ENCODE data around the gene TEDC2. TPM values are rescaled to one million over a fixed set of nuclear protein-coding genes. Genes with fewer than 3 reads are reported as not detected.

The TEDC2 gene
- total and polyA plus RNA-seq, 2 donors: 1.8 to 11.0 TPM

DNA sequence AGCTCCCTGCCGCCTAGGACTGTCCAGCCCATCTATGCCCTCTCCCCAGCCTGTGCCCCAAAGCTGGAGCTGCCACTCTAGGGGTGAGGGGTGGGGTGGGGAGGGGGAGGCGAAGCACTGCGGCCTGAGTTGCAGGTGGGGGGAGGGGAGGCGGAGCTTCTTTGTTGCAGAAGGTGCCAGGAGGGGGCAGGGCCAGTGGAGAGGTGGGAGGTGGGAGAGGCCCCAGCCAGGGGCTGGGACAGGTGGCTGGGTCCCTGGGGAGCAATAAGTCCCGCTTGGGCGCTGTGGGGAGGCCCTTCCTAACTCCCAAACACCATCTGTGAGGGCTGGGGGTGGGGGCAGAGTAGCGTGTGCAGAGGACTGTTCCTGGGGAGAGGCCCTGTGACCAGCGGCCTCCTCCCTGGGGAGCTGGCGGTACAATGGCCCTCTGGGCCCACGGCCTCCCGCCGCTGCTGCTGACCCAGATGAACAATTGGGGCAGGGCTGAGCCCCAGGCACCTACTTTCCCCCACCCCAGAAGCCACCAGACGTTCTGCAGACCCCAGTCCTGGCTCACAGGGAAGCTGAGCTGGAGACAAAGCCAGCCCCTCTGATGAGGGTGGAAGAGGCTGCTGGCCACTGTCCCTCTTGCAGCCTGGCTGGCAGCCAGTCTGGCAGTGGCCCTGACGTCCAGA is 9.0 kb downstream of the TEDC2 start:
- Histone ChIP-seq H3K27me3 (ENCODE audit: control insufficient read depth in 2 of 2, insufficient read depth in 1 of 2, low read length in 1 of 2) (peaks cover 69 to 71% of the 10 kb centered on the region in 2 donors), H3K27ac (ENCODE audit: low read depth in 1 of 2, low read length in 1 of 2) (peak overlapping the region in 1 of 2 donors; percentile 64), H3K9me3 (ENCODE audit: control insufficient read depth in 2 of 2, insufficient read depth in 1 of 2, low read length in 1 of 2) (no peaks in the 10 kb centered on the region), H3K4me1 (ENCODE audit: control insufficient read depth in 2 of 2, insufficient read depth in 2 of 2, low read length in 2 of 2) (peaks cover 18 to 48% of the 10 kb centered on the region in 2 donors), H3K36me3 (ENCODE audit: control insufficient read depth in 2 of 2, insufficient read depth in 2 of 2, low read length in 1 of 2) (no peaks in the 10 kb centered on the region), H3K4me3 (ENCODE audit: low read length in 2 of 2) (no peak overlapping the region)
- peak in 1 of 9 donors; percentile 31 for DNase-seq (ENCODE audit: low read depth in 6 of 9, low spot score in 9 of 9)
- 22% methylated on average over 14 of the region's 14 CpGs for WGBS

GRCh38 chr16:2469399-2470233 is 9.7 kb downstream of the TEDC2 start:
- peak overlapping the region in 1 of 2 donors; percentile 64 for H3K27ac ChIP-seq (ENCODE audit: low read depth in 1 of 2, low read length in 1 of 2)
- H3K4me1 ChIP-seq (ENCODE audit: control insufficient read depth in 2 of 2, insufficient read depth in 2 of 2, low read length in 2 of 2): peaks cover 18 to 53% of the 10 kb centered on the region in 2 donors
- peaks cover 74 to 78% of the 10 kb centered on the region in 2 donors for H3K27me3 ChIP-seq (ENCODE audit: control insufficient read depth in 2 of 2, insufficient read depth in 1 of 2, low read length in 1 of 2)
- WGBS: 71% methylated on average over 16 of the region's 16 CpGs
- no peak overlapping the region for H3K4me3 ChIP-seq (ENCODE audit: low read length in 2 of 2)
- no peak for DNase-seq (ENCODE audit: low read depth in 6 of 9, low spot score in 9 of 9)
- no peaks in the 10 kb centered on the region for H3K36me3 ChIP-seq (ENCODE audit: control insufficient read depth in 2 of 2, insufficient read depth in 2 of 2, low read length in 1 of 2)
- H3K9me3 ChIP-seq (ENCODE audit: control insufficient read depth in 2 of 2, insufficient read depth in 1 of 2, low read length in 1 of 2): no peaks in the 10 kb centered on the region

DNA sequence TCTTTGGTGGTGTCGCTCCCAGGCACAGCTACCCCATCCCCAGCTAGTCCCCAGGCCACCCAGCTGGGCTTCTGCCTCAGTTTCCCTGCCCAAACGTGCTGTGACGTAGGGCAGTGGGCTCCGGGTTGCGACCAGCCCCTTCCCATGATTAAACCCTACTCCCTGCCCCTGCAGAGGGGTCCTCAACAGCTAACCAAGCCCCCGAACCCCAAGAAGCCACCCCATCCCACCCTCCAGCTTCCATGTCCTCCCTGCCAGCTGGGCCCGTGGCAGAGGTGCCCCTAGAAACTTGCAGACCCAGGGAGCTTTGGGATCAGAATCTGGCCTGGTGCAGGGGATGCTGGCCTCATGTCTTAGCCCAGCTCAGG is 10.3 kb downstream of the TEDC2 start:
- no peak for DNase-seq (ENCODE audit: low read depth in 6 of 9, low spot score in 9 of 9)
- Histone ChIP-seq H3K36me3 (ENCODE audit: control insufficient read depth in 2 of 2, insufficient read depth in 2 of 2, low read length in 1 of 2) (no peaks in the 10 kb centered on the region), H3K4me3 (ENCODE audit: low read length in 2 of 2) (no peak overlapping the region), H3K9me3 (ENCODE audit: control insufficient read depth in 2 of 2, insufficient read depth in 1 of 2, low read length in 1 of 2) (no peaks in the 10 kb centered on the region), H3K4me1 (ENCODE audit: control insufficient read depth in 2 of 2, insufficient read depth in 2 of 2, low read length in 2 of 2) (peaks cover 18 to 54% of the 10 kb centered on the region in 2 donors), H3K27ac (ENCODE audit: low read depth in 1 of 2, low read length in 1 of 2) (no peak overlapping the region), H3K27me3 (ENCODE audit: control insufficient read depth in 2 of 2, insufficient read depth in 1 of 2, low read length in 1 of 2) (peaks cover 76 to 80% of the 10 kb centered on the region in 2 donors)
- 89% methylated on average over 7 of the region's 7 CpGs for WGBS

DNA sequence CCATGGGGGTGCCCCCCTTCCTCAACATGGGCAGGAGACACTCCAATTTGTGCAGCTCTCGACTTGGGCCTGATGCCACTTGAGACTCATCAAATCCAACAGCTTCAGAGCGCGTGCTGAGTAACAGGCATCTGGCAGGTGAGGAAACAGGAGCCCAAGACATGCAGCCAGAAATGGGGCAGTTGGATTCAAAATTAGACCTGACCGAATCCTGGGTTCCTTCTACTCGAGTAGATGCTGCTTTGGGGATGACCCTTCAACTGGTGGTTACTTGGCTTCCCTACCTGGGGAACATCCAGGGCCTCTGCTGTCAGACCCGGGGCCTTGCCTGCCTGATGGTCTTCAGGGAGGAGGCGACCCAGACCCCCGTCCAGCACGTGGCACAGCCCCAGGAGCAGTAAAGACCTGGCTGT is 10.7 kb downstream of the TEDC2 start:
- H3K9me3 ChIP-seq (ENCODE audit: control insufficient read depth in 2 of 2, insufficient read depth in 1 of 2, low read length in 1 of 2): no peaks in the 10 kb centered on the region
- H3K27ac ChIP-seq (ENCODE audit: low read depth in 1 of 2, low read length in 1 of 2): peak overlapping the region in 1 of 2 donors; percentile 8
- 54% methylated on average over 9 of the region's 9 CpGs for WGBS
- H3K4me3 ChIP-seq (ENCODE audit: low read length in 2 of 2): peak overlapping the region in 1 of 2 donors; percentile 19
- DNase-seq (ENCODE audit: low read depth in 6 of 9, low spot score in 9 of 9): peak in 1 of 9 donors; percentile 24
- H3K4me1 ChIP-seq (ENCODE audit: control insufficient read depth in 2 of 2, insufficient read depth in 2 of 2, low read length in 2 of 2): peaks cover 19 to 56% of the 10 kb centered on the region in 2 donors
- no peaks in the 10 kb centered on the region for H3K36me3 ChIP-seq (ENCODE audit: control insufficient read depth in 2 of 2, insufficient read depth in 2 of 2, low read length in 1 of 2)
- peaks cover 80 to 82% of the 10 kb centered on the region in 2 donors for H3K27me3 ChIP-seq (ENCODE audit: control insufficient read depth in 2 of 2, insufficient read depth in 1 of 2, low read length in 1 of 2)

- 2% methylated on average over 59 of the region's 59 CpGs for WGBS
- H3K36me3 ChIP-seq (ENCODE audit: control insufficient read depth in 2 of 2, insufficient read depth in 2 of 2, low read length in 1 of 2): no peaks in the 10 kb centered on the region
- H3K4me1 ChIP-seq (ENCODE audit: control insufficient read depth in 2 of 2, insufficient read depth in 2 of 2, low read length in 2 of 2): peaks cover 23 to 61% of the 10 kb centered on the region in 2 donors
- DNase-seq (ENCODE audit: low read depth in 6 of 9, low spot score in 9 of 9): peak in 1 of 9 donors; percentile 26
- H3K27ac ChIP-seq (ENCODE audit: low read depth in 1 of 2, low read length in 1 of 2): peak within 1 kb of the TSS in 1 of 2 donors; percentile 8
- H3K9me3 ChIP-seq (ENCODE audit: control insufficient read depth in 2 of 2, insufficient read depth in 1 of 2, low read length in 1 of 2): no peaks in the 10 kb centered on the region
- peaks cover 85 to 87% of the 10 kb centered on the region in 2 donors for H3K27me3 ChIP-seq (ENCODE audit: control insufficient read depth in 2 of 2, insufficient read depth in 1 of 2, low read length in 1 of 2)
- peak within 1 kb of the TSS in 1 of 2 donors; percentile 19 for H3K4me3 ChIP-seq (ENCODE audit: low read length in 2 of 2)
These were observed 11.2 kb downstream of the TEDC2 start, which contains the start of gene NTN3 for GRCh38 chr16:2471016-2471652. TSS of gene NTN3 (plus strand) at chr16:2471297. CDS start at chr16:2471702, 405 bp downstream.

GRCh38 chr16:2471653-2472487 is 12.0 kb downstream of the TEDC2 start:
- WGBS: 36% methylated on average over 61 of the region's 61 CpGs
- H3K36me3 ChIP-seq (ENCODE audit: control insufficient read depth in 2 of 2, insufficient read depth in 2 of 2, low read length in 1 of 2): no peaks in the 10 kb centered on the region
- peak overlapping the region in 1 of 2 donors; percentile 19 for H3K4me3 ChIP-seq (ENCODE audit: low read length in 2 of 2)
- peaks cover 88 to 90% of the 10 kb centered on the region in 2 donors for H3K27me3 ChIP-seq (ENCODE audit: control insufficient read depth in 2 of 2, insufficient read depth in 1 of 2, low read length in 1 of 2)
- H3K27ac ChIP-seq (ENCODE audit: low read depth in 1 of 2, low read length in 1 of 2): no peak overlapping the region
- H3K4me1 ChIP-seq (ENCODE audit: control insufficient read depth in 2 of 2, insufficient read depth in 2 of 2, low read length in 2 of 2): peaks cover 23 to 66% of the 10 kb centered on the region in 2 donors
- DNase-seq (ENCODE audit: low read depth in 6 of 9, low spot score in 9 of 9): no peak
- no peaks in the 10 kb centered on the region for H3K9me3 ChIP-seq (ENCODE audit: control insufficient read depth in 2 of 2, insufficient read depth in 1 of 2, low read length in 1 of 2)

- H3K27me3 ChIP-seq (ENCODE audit: control insufficient read depth in 2 of 2, insufficient read depth in 1 of 2, low read length in 1 of 2): peaks cover 82 to 85% of the 10 kb centered on the region in 2 donors
- no peaks in the 10 kb centered on the region for H3K36me3 ChIP-seq (ENCODE audit: control insufficient read depth in 2 of 2, insufficient read depth in 2 of 2, low read length in 1 of 2)
- DNase-seq (ENCODE audit: low read depth in 6 of 9, low spot score in 9 of 9): no peak
- peaks cover 23 to 60% of the 10 kb centered on the region in 2 donors for H3K4me1 ChIP-seq (ENCODE audit: control insufficient read depth in 2 of 2, insufficient read depth in 2 of 2, low read length in 2 of 2)
- WGBS: 97% methylated on average over 27 of the region's 27 CpGs
- no peak overlapping the region for H3K4me3 ChIP-seq (ENCODE audit: low read length in 2 of 2)
- no peak overlapping the region for H3K27ac ChIP-seq (ENCODE audit: low read depth in 1 of 2, low read length in 1 of 2)
- no peaks in the 10 kb centered on the region for H3K9me3 ChIP-seq (ENCODE audit: control insufficient read depth in 2 of 2, insufficient read depth in 1 of 2, low read length in 1 of 2)
These were observed 12.6 kb downstream of the TEDC2 start for GRCh38 chr16:2472488-2472864.

DNA sequence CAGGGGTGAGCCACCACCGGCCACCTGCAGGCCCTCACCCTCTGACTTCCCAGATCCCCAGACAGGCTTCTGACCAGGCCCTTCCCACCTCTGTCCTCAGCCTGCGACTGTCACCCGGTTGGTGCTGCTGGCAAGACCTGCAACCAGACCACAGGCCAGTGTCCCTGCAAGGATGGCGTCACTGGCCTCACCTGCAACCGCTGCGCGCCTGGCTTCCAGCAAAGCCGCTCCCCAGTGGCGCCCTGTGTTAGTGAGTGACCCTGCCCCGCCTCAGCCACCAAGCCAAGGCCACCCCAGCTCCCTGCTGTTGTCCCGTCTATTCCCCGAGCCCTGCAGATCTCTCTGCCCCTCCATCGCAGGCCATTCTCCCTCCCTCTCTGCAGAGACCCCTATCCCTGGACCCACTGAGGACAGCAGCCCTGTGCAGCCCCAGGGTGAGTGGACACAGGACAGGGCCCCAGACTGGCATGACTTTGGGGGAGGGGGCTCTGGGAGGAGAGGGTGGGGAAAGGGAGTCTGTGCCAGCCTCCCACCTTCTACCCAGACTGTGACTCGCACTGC is 13.1 kb downstream of the TEDC2 start:
- H3K9me3 ChIP-seq (ENCODE audit: control insufficient read depth in 2 of 2, insufficient read depth in 1 of 2, low read length in 1 of 2): no peaks in the 10 kb centered on the region
- peaks cover 18 to 60% of the 10 kb centered on the region in 2 donors for H3K4me1 ChIP-seq (ENCODE audit: control insufficient read depth in 2 of 2, insufficient read depth in 2 of 2, low read length in 2 of 2)
- H3K27ac ChIP-seq (ENCODE audit: low read depth in 1 of 2, low read length in 1 of 2): no peak overlapping the region
- no peak overlapping the region for H3K4me3 ChIP-seq (ENCODE audit: low read length in 2 of 2)
- H3K36me3 ChIP-seq (ENCODE audit: control insufficient read depth in 2 of 2, insufficient read depth in 2 of 2, low read length in 1 of 2): no peaks in the 10 kb centered on the region
- WGBS: 91% methylated on average over 14 of the region's 14 CpGs
- no peak for DNase-seq (ENCODE audit: low read depth in 6 of 9, low spot score in 9 of 9)
- peaks cover 78 to 80% of the 10 kb centered on the region in 2 donors for H3K27me3 ChIP-seq (ENCODE audit: control insufficient read depth in 2 of 2, insufficient read depth in 1 of 2, low read length in 1 of 2)
